Naive thymus-derived CD4-positive, alpha-beta T cell (primary cell): ENCODE results near the gene PRODH2. TPM values are rescaled to one million over a fixed set of nuclear protein-coding genes. Genes with fewer than 3 reads are reported as not detected.
"Not testable (repeated sequence)": the region's sequence is repeated elsewhere in the genome, so short reads cannot be mapped to it uniquely, and the experiment has no call there.

Experiments used
- ATAC-seq: fragments of 150-1000 bp; cut with Tn5 transposase; 2 replicates; pipeline ENCODE4 v1.10.0; 2021; ENCODE audit warnings: mild to moderate bottlenecking, moderate library complexity
- CTCF ChIA-PET: fragments of 350-600 bp; sonication (Branson Sonifier 250); formaldehyde crosslinking; loops from one replicate; lab custom pipeline; 2021; ENCODE audit warnings: antibody characterized with exemption; lab: Charles Lee
- POLR2A ChIA-PET: fragments of 350-600 bp; sonication (Branson Sonifier 250); formaldehyde crosslinking; loops from one replicate; lab custom pipeline; 2021; ENCODE audit warnings: antibody characterized with exemption, inconsistent platforms; lab: Charles Lee
- DNase-seq, 9 donors: peaks; one replicate each; pipeline versions ENCODE4 v3.0.0 to v3.0.0-alpha.2; 2020 to 2022; ENCODE audit warnings: mixed read lengths in 1 of 9
- H3K27ac ChIP-seq: one replicate; pipeline ENCODE4 v1.7.0; 2013; ENCODE audit warnings: mild to moderate bottlenecking, low read depth, low read length, moderate library complexity
- H3K27me3 ChIP-seq, 2 donors: one replicate each; pipeline ENCODE4 v1.7.0; 2013; ENCODE audit warnings: low read length in 2 of 2, mild to moderate bottlenecking in 2 of 2, moderate library complexity in 2 of 2; ENCODE audit not compliant: control insufficient read depth in 2 of 2, insufficient read depth in 2 of 2
- H3K36me3 ChIP-seq, 3 experiments: 1 replicate in 2 of 3; 2 replicates in 1 of 3; pipeline ENCODE4 v1.7.0; 2013; ENCODE audit warnings: low read length in 3 of 3, mild to moderate bottlenecking in 3 of 3, moderate library complexity in 1 of 3; ENCODE audit not compliant: insufficient read depth in 3 of 3, control insufficient read depth in 2 of 3
- H3K4me1 ChIP-seq, 2 donors: one replicate each; pipeline ENCODE4 v1.7.0; 2013; ENCODE audit warnings: low read length in 2 of 2, mild to moderate bottlenecking in 2 of 2, moderate library complexity in 1 of 2; ENCODE audit not compliant: control insufficient read depth in 2 of 2, insufficient read depth in 2 of 2
- H3K4me3 ChIP-seq: 2 replicates; pipeline ENCODE4 v1.7.0; 2013; ENCODE audit warnings: mild to moderate bottlenecking, low read length
- H3K9me3 ChIP-seq, 3 experiments: 1 replicate in 2 of 3; 2 replicates in 1 of 3; pipeline ENCODE4 v1.7.0; 2013; ENCODE audit warnings: low read length in 3 of 3; ENCODE audit not compliant: control insufficient read depth in 2 of 3
- H3K27ac Mint-ChIP-seq, 9 donors: one replicate each; pipeline ENCODE4 v1.8.0; 2020 to 2022; ENCODE audit warnings: mixed read lengths in 9 of 9, mild to moderate bottlenecking in 8 of 9, moderate library complexity in 5 of 9, inconsistent platforms in 2 of 9
- H3K27me3 Mint-ChIP-seq, 5 donors: one replicate each; pipeline ENCODE4 v1.8.0; 2021 to 2022; ENCODE audit warnings: mixed read lengths in 5 of 5, mild to moderate bottlenecking in 1 of 5
- H3K36me3 Mint-ChIP-seq, 5 donors: one replicate each; pipeline ENCODE4 v1.8.0; 2020 to 2022; ENCODE audit warnings: mixed read lengths in 5 of 5, mild to moderate bottlenecking in 3 of 5, inconsistent platforms in 1 of 5
- H3K4me1 Mint-ChIP-seq, 7 donors: one replicate each; pipeline ENCODE4 v1.8.0; 2020 to 2022; ENCODE audit warnings: mixed read lengths in 7 of 7, mild to moderate bottlenecking in 3 of 7, inconsistent platforms in 1 of 7
- H3K4me3 Mint-ChIP-seq, 10 donors: one replicate each; pipeline ENCODE4 v1.8.0; 2020 to 2022; ENCODE audit warnings: mild to moderate bottlenecking in 10 of 10, mixed read lengths in 10 of 10, moderate library complexity in 6 of 10, inconsistent platforms in 2 of 10
- H3K9me3 Mint-ChIP-seq, 11 donors: one replicate each; pipeline ENCODE4 v1.8.0; 2020 to 2022; ENCODE audit warnings: mixed read lengths in 11 of 11, mild to moderate bottlenecking in 4 of 11, inconsistent platforms in 1 of 11, moderate library complexity in 1 of 11
- intact Hi-C, 2 donors: fragments of 100-400 bp; cut with micrococcal nuclease; formaldehyde crosslinking; loops; one replicate each; pipeline ENCODE4 v1.15.1; 2023
- polyA plus RNA-seq, 2 donors: library from polyadenylated mRNA; unstranded; fragments of 300-500 nt; fragmentation: Illumina TruSeq; gene quantifications; one replicate each; pipeline ENCODE4 v1.2.3, GENCODE V29; 2021
- total RNA-seq, 6 experiments: library from RNA in 5 of 6; stranded (reverse) in 5 of 6; gene quantifications; 1 replicate in 5 of 6; 2 replicates in 1 of 6; pipeline ENCODE4 v1.2.3 and lab custom pipeline; 2021 to 2026

PRODH2 gene
- total and polyA plus RNA-seq, 7 experiments from 2014 or later: not detected

- H3K27ac Mint-ChIP-seq: no peak overlapping the region
- H3K9me3 ChIP-seq: peaks cover 0 to 3% (median 0%) of the 10 kb centered on the region in 3 experiments
- peaks cover 0 to 22% (median 9%) of the 10 kb centered on the region in 11 donors for H3K9me3 Mint-ChIP-seq
- peaks cover 49 to 69% (median 56%) of the 10 kb centered on the region in 5 donors for H3K27me3 Mint-ChIP-seq
- no peaks in the 10 kb centered on the region for H3K36me3 ChIP-seq
- H3K4me1 Mint-ChIP-seq: peaks cover 9 to 31% (median 21%) of the 10 kb centered on the region in 7 donors
- no peak overlapping the region for H3K4me3 ChIP-seq
- H3K27ac ChIP-seq: no peak overlapping the region
- peaks cover 0 to 14% (median 7%) of the 10 kb centered on the region in 5 donors for H3K36me3 Mint-ChIP-seq
- peaks cover 0 to 6% of the 10 kb centered on the region in 2 donors for H3K4me1 ChIP-seq
- ChIA-PET POLR2A (interaction anchor here (0.6 kb wide), 1 partner anchor 163 kb away, joined by 3 read pairs; no protein-coding TSS in a partner anchor), CTCF (no interaction called here)
- peaks cover 6 to 25% of the 10 kb centered on the region in 2 donors for H3K27me3 ChIP-seq
- H3K4me3 Mint-ChIP-seq: peak overlapping the region in 6 of 10 donors; percentile 9 to 89 (median 74)
- no peak for ATAC-seq
- no peak for DNase-seq
- intact Hi-C loops: no loop called here
Measured at GRCh38 chr19:35843676-35844481, 31.2 kb upstream of the PRODH2 start.

DNA sequence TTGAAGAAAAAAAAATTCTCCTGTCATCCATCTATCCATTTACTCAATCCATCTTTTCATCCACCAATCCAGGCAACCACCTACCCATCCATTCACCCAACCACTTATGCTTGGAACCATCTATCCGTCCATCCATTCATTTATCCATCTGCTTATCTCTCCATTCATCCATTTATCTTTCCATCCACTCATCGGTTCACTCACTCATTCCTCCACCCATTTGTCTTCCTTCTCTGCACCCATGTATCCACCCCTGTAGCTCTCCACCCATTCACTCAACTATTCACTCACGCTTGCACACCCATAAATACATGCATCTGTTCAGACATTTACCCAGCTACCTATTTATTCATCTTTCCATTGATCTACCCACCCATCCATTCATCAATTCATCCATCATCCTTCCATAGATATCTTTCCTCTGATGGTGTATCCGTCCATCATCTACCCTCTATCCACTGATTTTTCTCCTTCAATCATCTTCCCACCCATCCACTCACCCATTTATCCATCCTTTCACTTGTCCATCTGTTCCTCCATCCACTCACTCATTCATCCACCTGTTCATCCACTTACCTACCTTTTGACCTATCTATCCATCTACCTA is 30.1 kb upstream of the PRODH2 start:
- CTCF ChIA-PET: no interaction called here
- Histone ChIP-seq H3K9me3 (peaks cover 0 to 4% (median 0%) of the 10 kb centered on the region in 3 experiments), H3K4me3 (no peak overlapping the region), H3K4me1 (peaks cover 0 to 6% of the 10 kb centered on the region in 2 donors), H3K27ac (no peak overlapping the region), H3K36me3 (no peaks in the 10 kb centered on the region), H3K27me3 (peaks cover 6 to 24% of the 10 kb centered on the region in 2 donors)
- no peak overlapping the region for H3K4me3 Mint-ChIP-seq
- POLR2A ChIA-PET: interaction anchor here (0.7 kb wide), 1 partner anchor 27 kb away, joined by 3 read pairs; no protein-coding TSS in a partner anchor
- intact Hi-C loops: no loop called here
- DNase-seq (no peak), ATAC-seq (no peak)
- H3K9me3 Mint-ChIP-seq: peaks cover 0 to 24% (median 10%) of the 10 kb centered on the region in 11 donors
- H3K27ac Mint-ChIP-seq: no peak overlapping the region
- peaks cover 45 to 60% (median 49%) of the 10 kb centered on the region in 5 donors for H3K27me3 Mint-ChIP-seq
- H3K4me1 Mint-ChIP-seq: peaks cover 9 to 31% (median 21%) of the 10 kb centered on the region in 7 donors
- H3K36me3 Mint-ChIP-seq: peaks cover 0 to 14% (median 7%) of the 10 kb centered on the region in 5 donors

GRCh38 chr19:35841961-35842595 is 29.4 kb upstream of the PRODH2 start:
- Histone ChIP-seq H3K27ac (no peak overlapping the region), H3K4me3 (no peak overlapping the region), H3K27me3 (peaks cover 6 to 22% of the 10 kb centered on the region in 2 donors), H3K36me3 (no peaks in the 10 kb centered on the region), H3K4me1 (peaks cover 0 to 6% of the 10 kb centered on the region in 2 donors), H3K9me3 (peaks cover 0 to 4% (median 0%) of the 10 kb centered on the region in 3 experiments)
- DNase-seq (no peak), ATAC-seq (no peak)
- CTCF ChIA-PET: no interaction called here
- no peak overlapping the region for H3K27ac Mint-ChIP-seq
- intact Hi-C loops: no loop called here
- POLR2A ChIA-PET: no interaction called here
- H3K4me1 Mint-ChIP-seq: peaks cover 9 to 31% (median 21%) of the 10 kb centered on the region in 7 donors
- peaks cover 0 to 24% (median 10%) of the 10 kb centered on the region in 11 donors for H3K9me3 Mint-ChIP-seq
- H3K27me3 Mint-ChIP-seq: peaks cover 46 to 60% (median 49%) of the 10 kb centered on the region in 5 donors
- H3K4me3 Mint-ChIP-seq: no peak overlapping the region
- peaks cover 0 to 14% (median 7%) of the 10 kb centered on the region in 5 donors for H3K36me3 Mint-ChIP-seq

DNA sequence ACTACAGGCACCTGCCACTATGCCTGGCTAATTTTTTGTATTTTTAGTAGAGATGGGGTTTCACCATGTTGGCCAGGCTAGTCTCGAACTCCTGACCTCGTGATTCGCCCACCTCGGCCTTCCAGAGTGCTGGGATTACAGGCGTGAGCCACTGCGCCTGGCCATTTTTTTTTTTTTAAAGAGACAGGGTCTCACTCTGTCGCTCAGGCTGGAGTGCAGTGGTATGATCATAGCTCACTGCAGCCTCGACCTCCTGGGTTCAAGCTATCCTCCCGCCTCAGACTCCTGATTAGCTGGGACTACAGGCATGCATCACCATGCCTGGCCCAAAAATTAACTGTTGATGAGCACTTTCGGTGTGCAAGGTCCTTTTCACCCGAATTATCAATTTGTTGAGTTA is 23.5 kb upstream of the PRODH2 start:
- not testable (repeated sequence) for H3K36me3 ChIP-seq

DNA sequence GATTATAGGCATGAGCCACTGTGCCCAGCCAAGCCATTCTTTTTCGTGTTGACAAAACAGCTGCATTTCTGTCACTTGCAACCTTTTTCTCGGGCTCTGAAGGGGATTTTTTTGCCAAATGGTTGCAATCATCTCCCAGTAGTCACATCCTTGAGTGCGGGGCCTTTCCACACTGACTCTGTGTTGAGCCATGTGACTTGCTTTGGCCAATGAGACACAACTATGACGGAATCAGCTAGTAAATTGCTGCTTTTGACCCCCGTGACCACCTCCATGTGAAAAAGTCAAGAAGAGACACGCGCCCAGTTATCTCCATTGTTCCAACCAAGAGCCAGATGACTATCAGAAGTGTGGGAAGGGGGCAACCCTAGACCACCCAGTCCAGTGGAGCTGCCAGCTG is 21.3 kb upstream of the PRODH2 start:
- peaks cover 0 to 3% (median 2%) of the 10 kb centered on the region in 11 donors for H3K9me3 Mint-ChIP-seq
- H3K4me1 ChIP-seq: no peaks in the 10 kb centered on the region
- no peak for DNase-seq
- H3K36me3 ChIP-seq: no peaks in the 10 kb centered on the region
- no peak overlapping the region for H3K4me3 Mint-ChIP-seq
- H3K27me3 ChIP-seq: no peaks in the 10 kb centered on the region
- H3K4me3 ChIP-seq: no peak overlapping the region
- no peak overlapping the region for H3K27ac Mint-ChIP-seq
- ATAC-seq: no peak
- H3K36me3 Mint-ChIP-seq: peaks cover 0 to 3% (median 0%) of the 10 kb centered on the region in 5 donors
- peaks cover 0 to 2% (median 0%) of the 10 kb centered on the region in 3 experiments for H3K9me3 ChIP-seq
- intact Hi-C loops: no loop called here
- ChIA-PET POLR2A (interaction anchor here (0.6 kb wide), 1 partner anchor 337 kb away, joined by 3 read pairs; no protein-coding TSS in a partner anchor), CTCF (no interaction called here)
- H3K4me1 Mint-ChIP-seq: no peaks in the 10 kb centered on the region
- H3K27ac ChIP-seq: no peak overlapping the region
- peaks cover 4 to 45% (median 34%) of the 10 kb centered on the region in 5 donors for H3K27me3 Mint-ChIP-seq

More for the DNA sequence above, 23.5 kb upstream of the PRODH2 start:
- H3K4me1 Mint-ChIP-seq, intact Hi-C loops, H3K9me3 ChIP-seq, H3K27ac Mint-ChIP-seq, ATAC-seq, H3K36me3 Mint-ChIP-seq, H3K4me1 ChIP-seq, H3K27ac ChIP-seq, H3K4me3 Mint-ChIP-seq, POLR2A ChIA-PET, H3K27me3 ChIP-seq, H3K4me3 ChIP-seq, CTCF ChIA-PET, DNase-seq, H3K9me3 Mint-ChIP-seq: not testable (repeated sequence)
- H3K27me3 Mint-ChIP-seq: peaks cover 4 to 38% (median 33%) of the 10 kb centered on the region in 5 donors

- ATAC-seq (no peak), DNase-seq (no peak)
- intact Hi-C loops: no loop called here
- Mint-ChIP-seq H3K27me3 (peaks cover 6 to 46% (median 39%) of the 10 kb centered on the region in 5 donors), H3K4me3 (no peak overlapping the region), H3K4me1 (peaks cover 0 to 2% (median 0%) of the 10 kb centered on the region in 7 donors), H3K9me3 (peaks cover 0 to 5% (median 2%) of the 10 kb centered on the region in 11 donors), H3K27ac (no peak overlapping the region), H3K36me3 (peaks cover 0 to 3% (median 0%) of the 10 kb centered on the region in 5 donors)
- Histone ChIP-seq H3K27me3 (no peaks in the 10 kb centered on the region), H3K4me3 (no peak overlapping the region), H3K36me3 (no peaks in the 10 kb centered on the region), H3K9me3 (no peaks in the 10 kb centered on the region), H3K4me1 (no peaks in the 10 kb centered on the region), H3K27ac (no peak overlapping the region)
- ChIA-PET POLR2A (no interaction called here), CTCF (no interaction called here)
Measured at GRCh38 chr19:35832054-35832453, 19.4 kb upstream of the PRODH2 start.
